Caco-2 (cell line): ENCODE data around the gene TRAM2. TPM values are rescaled to one million over a fixed set of nuclear protein-coding genes. Genes with fewer than 3 reads are reported as not detected.

Experiments
- BruUV-seq: library from RNA; stranded (reverse); fragments of 400-500 nt; replicated peaks from 2 replicates; lab custom pipeline; 2021; lab: Mats Ljungman, UMichigan
- CTCF ChIA-PET: fragments of 300-600 bp; sonication (Branson Sonifier 250); formaldehyde crosslinking; loops from one replicate; lab custom pipeline; 2022; ENCODE audit warnings: antibody characterized with exemption; lab: Charles Lee
- POLR2A ChIA-PET: fragments of 300-600 bp; sonication (Branson Sonifier 250); formaldehyde crosslinking; loops from one replicate; lab custom pipeline; 2022; ENCODE audit warnings: antibody characterized with exemption; lab: Charles Lee
- DNase-seq, 2 experiments: peaks; one replicate each; pipeline versions ENCODE4 v3.0.0 to v3.0.0-alpha.2; 2020 to 2022
- H3K27me3 ChIP-seq: replicated peaks from 2 replicates; pipeline ENCODE4 v1.6.0; 2011; ENCODE audit warnings: low read length; ENCODE audit not compliant: control insufficient read depth, insufficient read depth
- H3K36me3 ChIP-seq: 2 replicates; pipeline ENCODE4 v1.5.1; 2011; ENCODE audit warnings: low read length; ENCODE audit not compliant: control insufficient read depth, insufficient read depth
- H3K4me1 ChIP-seq: fragments of 250-450 bp; sonication (Bioruptor Pico); 2 replicates; pipeline ENCODE4 v1.5.1; 2020; ENCODE audit warnings: mild to moderate bottlenecking
- H3K4me3 ChIP-seq: 2 replicates; pipeline ENCODE4 v1.5.1; 2011; ENCODE audit warnings: low read depth, mild to moderate bottlenecking, control low read depth, low read length
- H3K9me3 ChIP-seq: fragments of 250-450 bp; sonication (Bioruptor Pico); 2 replicates; pipeline ENCODE4 v1.5.1; 2020; ENCODE audit warnings: mild to moderate bottlenecking, moderate library complexity
- H3K27ac Mint-ChIP-seq: one replicate; pipeline ENCODE4 v1.8.0; 2022; ENCODE audit warnings: mixed read lengths; ENCODE audit not compliant: unreplicated experiment
- H3K27me3 Mint-ChIP-seq: one replicate; pipeline ENCODE4 v1.8.0; 2022; ENCODE audit warnings: mixed read lengths; ENCODE audit not compliant: insufficient read depth, unreplicated experiment
- H3K36me3 Mint-ChIP-seq: one replicate; pipeline ENCODE4 v1.8.0; 2022; ENCODE audit warnings: mild to moderate bottlenecking, mixed read lengths; ENCODE audit not compliant: insufficient read depth, unreplicated experiment
- H3K4me1 Mint-ChIP-seq: one replicate; pipeline ENCODE4 v1.8.0; 2022; ENCODE audit warnings: low read depth, mixed read lengths; ENCODE audit not compliant: unreplicated experiment
- H3K4me3 Mint-ChIP-seq: one replicate; pipeline ENCODE4 v1.8.0; 2022; ENCODE audit warnings: mild to moderate bottlenecking, moderate library complexity, mixed read lengths; ENCODE audit not compliant: unreplicated experiment
- H3K9me3 Mint-ChIP-seq: one replicate; pipeline ENCODE4 v1.8.0; 2022; ENCODE audit warnings: mixed read lengths; ENCODE audit not compliant: unreplicated experiment
- intact Hi-C: fragments of 100-400 bp; cut with micrococcal nuclease; formaldehyde crosslinking; loops from one replicate; pipeline ENCODE4 v1.10.0; 2022; ENCODE audit not compliant: unreplicated experiment
- total RNA-seq: library from RNA; stranded (reverse); gene quantifications from 2 replicates; pipeline ENCODE4 v1.2.3, GENCODE V29; 2022
- TF ChIP-seq, protein P1 (sequence below), 2 experiments: fragments of 200-600 bp in 1 of 2; IDR thresholded peaks; 1 replicate in 1 of 2; 2 replicates in 1 of 2; pipeline versions ENCODE4 v1.5.1 to v1.8.0; 2011 to 2022; ENCODE audit warnings: antibody characterized with exemption in 1 of 2, control low read depth in 1 of 2, inconsistent platforms in 1 of 2, low read depth in 1 of 2, low read length in 1 of 2, mild to moderate bottlenecking in 1 of 2, moderate library complexity in 1 of 2; ENCODE audit not compliant: insufficient read depth in 1 of 2, severe bottlenecking in 1 of 2, unreplicated experiment in 1 of 2

Gene TRAM2
- total RNA-seq, 1 experiment from 2014 or later: 71.6 TPM

DNA sequence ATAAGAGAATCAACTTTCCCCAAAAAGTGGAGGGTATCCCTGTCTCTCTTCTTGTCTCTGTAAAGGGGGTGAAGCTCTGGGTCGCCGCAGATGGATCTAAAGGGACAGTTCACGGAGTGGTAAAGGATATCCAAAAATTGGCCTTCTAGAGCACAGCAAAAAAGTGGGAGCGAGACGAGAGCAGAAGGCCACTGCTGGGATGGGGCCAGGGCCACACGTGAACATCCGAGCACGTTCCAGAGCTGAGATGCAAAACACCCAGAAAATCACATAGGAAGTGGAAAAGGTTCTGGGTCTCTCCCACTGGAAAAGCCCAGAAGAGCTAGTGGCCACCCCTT is 837 bp downstream of the TRAM2 start:
- Mint-ChIP-seq H3K27me3 (no peaks in the 10 kb centered on the region), H3K36me3 (peaks cover 26% of the 10 kb centered on the region), H3K4me1 (peaks cover 53% of the 10 kb centered on the region), H3K9me3 (no peaks in the 10 kb centered on the region), H3K27ac (peak overlapping the region; percentile 61), H3K4me3 (peak overlapping the region; percentile 81)
- Histone ChIP-seq H3K36me3 (no peaks in the 10 kb centered on the region), H3K27me3 (no peaks in the 10 kb centered on the region), H3K4me1 (peaks cover 69% of the 10 kb centered on the region), H3K9me3 (no peaks in the 10 kb centered on the region), H3K4me3 (peak overlapping the region; percentile 80)
- ChIA-PET CTCF (interaction anchor here (0.7 to 2.3 kb wide), 7 partner anchors 9 to 87 kb away, joined by 3 to 13 read pairs (median 4); no protein-coding TSS in a partner anchor), POLR2A (interaction anchor here (0.6 to 1.4 kb wide), 3 partner anchors 9 to 557 kb away, joined by 4 to 10 read pairs (median 9); no protein-coding TSS in a partner anchor)
- intact Hi-C loops: loop anchor here (1.0 to 10.0 kb wide), 4 partner anchors 9 to 291 kb away; partner anchors contain the start of gene MCM3
- TF ChIP-seq, protein P1, sequence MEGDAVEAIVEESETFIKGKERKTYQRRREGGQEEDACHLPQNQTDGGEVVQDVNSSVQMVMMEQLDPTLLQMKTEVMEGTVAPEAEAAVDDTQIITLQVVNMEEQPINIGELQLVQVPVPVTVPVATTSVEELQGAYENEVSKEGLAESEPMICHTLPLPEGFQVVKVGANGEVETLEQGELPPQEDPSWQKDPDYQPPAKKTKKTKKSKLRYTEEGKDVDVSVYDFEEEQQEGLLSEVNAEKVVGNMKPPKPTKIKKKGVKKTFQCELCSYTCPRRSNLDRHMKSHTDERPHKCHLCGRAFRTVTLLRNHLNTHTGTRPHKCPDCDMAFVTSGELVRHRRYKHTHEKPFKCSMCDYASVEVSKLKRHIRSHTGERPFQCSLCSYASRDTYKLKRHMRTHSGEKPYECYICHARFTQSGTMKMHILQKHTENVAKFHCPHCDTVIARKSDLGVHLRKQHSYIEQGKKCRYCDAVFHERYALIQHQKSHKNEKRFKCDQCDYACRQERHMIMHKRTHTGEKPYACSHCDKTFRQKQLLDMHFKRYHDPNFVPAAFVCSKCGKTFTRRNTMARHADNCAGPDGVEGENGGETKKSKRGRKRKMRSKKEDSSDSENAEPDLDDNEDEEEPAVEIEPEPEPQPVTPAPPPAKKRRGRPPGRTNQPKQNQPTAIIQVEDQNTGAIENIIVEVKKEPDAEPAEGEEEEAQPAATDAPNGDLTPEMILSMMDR (IDR thresholded peaks at IDR 0.05; ENCODE audit: insufficient read depth in 1 of 2, low read depth in 1 of 2, low read length in 1 of 2, severe bottlenecking in 1 of 2, unreplicated experiment in 1 of 2): no peak
- BruUV-seq: no TSS peak
- DNase-seq: no peak

DNA sequence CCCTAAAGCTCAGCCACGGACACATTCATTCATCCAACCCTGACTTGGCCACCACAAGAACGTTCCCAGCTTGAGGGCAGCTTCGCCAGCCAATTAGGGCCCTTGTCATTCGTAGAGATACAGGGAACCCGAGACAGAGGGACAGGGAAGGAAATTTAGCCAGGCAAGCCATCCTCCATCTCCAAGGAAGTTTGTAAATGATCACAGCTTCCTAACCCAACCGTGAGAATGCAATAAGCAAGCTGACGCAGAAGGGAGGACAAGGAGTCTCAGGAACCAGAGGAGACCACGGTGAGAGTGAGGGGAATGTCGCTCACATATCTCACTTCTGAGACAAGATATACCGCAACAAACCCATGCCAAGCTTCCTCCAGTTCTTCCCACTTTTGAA is 1.4 kb downstream of the TRAM2 start:
- Mint-ChIP-seq H3K4me1 (peaks cover 54% of the 10 kb centered on the region), H3K27me3 (no peaks in the 10 kb centered on the region), H3K27ac (peak overlapping the region; percentile 61), H3K36me3 (peaks cover 27% of the 10 kb centered on the region), H3K4me3 (peak overlapping the region; percentile 81), H3K9me3 (no peaks in the 10 kb centered on the region)
- Histone ChIP-seq H3K27me3 (no peaks in the 10 kb centered on the region), H3K4me1 (peaks cover 74% of the 10 kb centered on the region), H3K9me3 (no peaks in the 10 kb centered on the region), H3K36me3 (no peaks in the 10 kb centered on the region), H3K4me3 (peak overlapping the region; percentile 80)
- intact Hi-C loops: loop anchor here (5.0 to 10.0 kb wide), 2 partner anchors 58 to 291 kb away; partner anchors contain the start of gene MCM3
- POLR2A ChIA-PET: interaction anchor here (1.1 to 1.4 kb wide), 2 partner anchors 9 to 15 kb away, joined by 9 to 10 read pairs; no protein-coding TSS in a partner anchor
- DNase-seq: no peak
- TF ChIP-seq, protein P1 (IDR thresholded peaks at IDR 0.05; ENCODE audit: insufficient read depth in 1 of 2, low read depth in 1 of 2, low read length in 1 of 2, severe bottlenecking in 1 of 2, unreplicated experiment in 1 of 2): no peak
- CTCF ChIA-PET: interaction anchor here (0.6 to 2.3 kb wide), 6 partner anchors 9 to 76 kb away, joined by 3 to 13 read pairs (median 4); no protein-coding TSS in a partner anchor
- BruUV-seq: TSS peak; percentile 20

GRCh38 chr6:52574709-52575501 is 2.0 kb downstream of the TRAM2 start:
- H3K4me1 ChIP-seq: peaks cover 76% of the 10 kb centered on the region

More at GRCh38 chr6:52574709-52575501, 2.0 kb downstream of the TRAM2 start:
- TF ChIP-seq, protein P1 (IDR thresholded peaks at IDR 0.05; ENCODE audit: insufficient read depth in 1 of 2, low read depth in 1 of 2, low read length in 1 of 2, severe bottlenecking in 1 of 2, unreplicated experiment in 1 of 2): no peak
- ChIA-PET POLR2A (no interaction called here), CTCF (interaction anchor here (0.6 to 2.3 kb wide), 4 partner anchors 8 to 23 kb away, joined by 3 to 7 read pairs (median 4); no protein-coding TSS in a partner anchor)
- intact Hi-C loops: loop anchor here (5.0 to 10.0 kb wide), 2 partner anchors 58 to 290 kb away; partner anchors contain the start of gene MCM3
- peak overlapping the region; percentile 81 for H3K4me3 Mint-ChIP-seq
- Histone ChIP-seq H3K9me3 (no peaks in the 10 kb centered on the region), H3K36me3 (no peaks in the 10 kb centered on the region), H3K27me3 (no peaks in the 10 kb centered on the region), H3K4me3 (peak overlapping the region; percentile 80)
- BruUV-seq: no TSS peak
- H3K36me3 Mint-ChIP-seq: peaks cover 27% of the 10 kb centered on the region
- H3K9me3 Mint-ChIP-seq: no peaks in the 10 kb centered on the region
- peaks cover 51% of the 10 kb centered on the region for H3K4me1 Mint-ChIP-seq
- DNase-seq: peak; percentile 51 to 53
- no peaks in the 10 kb centered on the region for H3K27me3 Mint-ChIP-seq
- peak overlapping the region; percentile 61 for H3K27ac Mint-ChIP-seq
